ENCODE results near the gene IVD. TPM values are rescaled to one million over a fixed set of nuclear protein-coding genes. Genes with fewer than 3 reads are reported as not detected.

The IVD gene
- total and polyA plus RNA-seq, 2 of the 8 experiments (the other 6 are each of a cell fraction or from before 2014, with no cell fraction given) = 55.2 to 78.8 TPM

GRCh38 chr15:40450047-40450446 lies 44.5 kb downstream of the IVD start:
- Histone ChIP-seq H3K56ac (replicated peaks; ENCODE audit: insufficient read length, low read depth, low read length) (no peak overlapping the region), H3K14ac (ENCODE audit: insufficient read length) (no peak overlapping the region), H3K9me3 (ENCODE audit: insufficient read depth in 2 of 2, low read depth in 1 of 2, low read length in 1 of 2) (no peaks in the 10 kb centered on the region), H3K4ac (replicated peaks; ENCODE audit: insufficient read length, low read depth, low read length) (no peak overlapping the region), H3K27ac (ENCODE audit: low read depth, low read length) (no peak overlapping the region), H3K79me1 (ENCODE audit: low read depth, low read length) (peaks cover 22% of the 10 kb centered on the region), H2BK12ac (ENCODE audit: low read depth, low read length) (no peak overlapping the region), H2BK5ac (ENCODE audit: low read depth, low read length) (no peak overlapping the region), H4K8ac (ENCODE audit: extremely low read depth, insufficient read depth, low read length) (no peak overlapping the region), H3K23me2 (ENCODE audit: low read depth, low read length) (no peaks in the 10 kb centered on the region), H3K4me2 (ENCODE audit: insufficient read depth in 1 of 2, low read depth in 2 of 2, low read length in 2 of 2) (peak overlapping the region in 1 of 2 experiments; percentile 20; a peak in 1 of 4 replicates), H3K79me2 (ENCODE audit: control insufficient read depth in 1 of 2, insufficient read depth in 2 of 2, low read length in 2 of 2) (peaks cover 21 to 99% of the 10 kb centered on the region in 2 experiments), H4K20me1 (replicated peaks in 1 of 2; ENCODE audit: control insufficient read depth in 1 of 2, insufficient read depth in 2 of 2, low read length in 2 of 2) (peaks cover 46 to 51% of the 10 kb centered on the region in 2 experiments), H3K36me3 (ENCODE audit: control insufficient read depth in 2 of 4, insufficient read depth in 4 of 4, low read length in 3 of 4) (peaks cover 0 to 3% (median 0%) of the 10 kb centered on the region in 4 experiments; a peak in 1 of 8 replicates), H3K23ac (ENCODE audit: insufficient read length) (no peak overlapping the region), H4K91ac (replicated peaks; ENCODE audit: insufficient read length, low read length) (no peak overlapping the region), H2BK120ac (replicated peaks; ENCODE audit: low read depth, low read length) (no peak overlapping the region), H2BK15ac (ENCODE audit: low read length) (no peak overlapping the region), H4K5ac (ENCODE audit: insufficient read length, low read depth, low read length) (no peak overlapping the region), H3K27me3 (replicated peaks in 1 of 4; ENCODE audit: control insufficient read depth in 3 of 4, extremely low read depth in 1 of 4, insufficient read depth in 3 of 4, low read length in 3 of 4) (no peaks in the 10 kb centered on the region), H2AFZ (ENCODE audit: low read length) (no peak overlapping the region), H2BK20ac (ENCODE audit: low read length) (no peak overlapping the region), H3K9ac (replicated peaks in 1 of 4; ENCODE audit: extremely low read depth in 1 of 4, low read depth in 3 of 4, low read length in 3 of 4) (no peak overlapping the region), H2AK5ac (ENCODE audit: low read depth, low read length) (0 out of 2 replicates have a peak overlapping the region, but pooled peaks have one; percentile 46), H3K4me1 (replicated peaks in 1 of 4; ENCODE audit: control insufficient read depth in 3 of 4, insufficient read depth in 4 of 4, low read length in 3 of 4) (peaks cover 8 to 42% (median 25%) of the 10 kb centered on the region in 4 experiments), H3K18ac (ENCODE audit: extremely low read depth, low read length) (no peak overlapping the region), H3K4me3 (ENCODE audit: extremely low read depth in 1 of 4, insufficient read depth in 2 of 4, low read depth in 3 of 4, low read length in 4 of 4) (no peak overlapping the region)
- POLR2A ChIA-PET (ENCODE audit: partially characterized antibody) = interaction anchor here (0.9 to 6.2 kb wide), 7 partner anchors 10 to 320 kb away, joined by 3 to 36 read pairs (median 5); partner anchors contain the start of genes BAHD1, C15orf62 and CHST14
- CTCF ChIA-PET (ENCODE audit: partially characterized antibody) = interaction anchor here (1.0 to 5.0 kb wide), 7 partner anchors 15 to 142 kb away, joined by 3 to 26 read pairs (median 5); partner anchors contain the start of gene IVD
- 98% methylated on average over 2 of the region's 2 CpGs; no CpG with 5 or more reads in 1 of the 2 experiments for WGBS, 2 experiments (ENCODE audit: extremely low coverage in 1 of 2, insufficient coverage in 1 of 2, insufficient read length in 1 of 2, insufficient replicate concordance in 2 of 2, low coverage in 1 of 2, low lambda C conversion rate in 2 of 2, missing lambda C conversion rate in 1 of 2)
- DNase-seq (ENCODE audit: low read depth in 1 of 2, low spot score in 2 of 2) = no peak
- TF ChIP-seq ZNF274 (IDR thresholded peaks at IDR 0.05; ENCODE audit: borderline replicate concordance, extremely low read depth, low read length) (no peak), HDAC2 (IDR thresholded peaks at IDR 0.05; ENCODE audit: borderline replicate concordance in 1 of 2, low read depth in 2 of 2, low read length in 2 of 2) (no peak), EZH2 (IDR thresholded peaks at IDR 0.05; ENCODE audit: low read depth, low read length, severe bottlenecking) (no peak), EGR1 (IDR thresholded peaks at IDR 0.05; ENCODE audit: borderline replicate concordance, low read depth, low read length) (no peak)
- FAIRE-seq = no peak
